RKO (cell line): Measurements from ENCODE around the gene DUSP22.
"Not testable (repeated sequence)": the region's sequence is repeated elsewhere in the genome, so short reads cannot be mapped to it uniquely, and the experiment has no call there.

Experiments used
- DNase-seq: peaks from one replicate; pipeline ENCODE4 v3.0.0-alpha.2; 2016; ENCODE audit warnings: low spot score

The DUSP22 gene

GRCh38 chr6:365835-366234, 73.5 kb downstream of the DUSP22 start:
- no peak for DNase-seq

- no peak for DNase-seq
Observed at GRCh38 chr6:366389-367297, 74.4 kb downstream of the DUSP22 start.

- DNase-seq, result no peak
Observed at GRCh38 chr6:367298-367794, 75.1 kb downstream of the DUSP22 start.

GRCh38 chr6:367891-368630, 75.8 kb downstream of the DUSP22 start:
- DNase-seq, result no peak

- DNase-seq, result no peak
Observed at GRCh38 chr6:369559-370431, 77.5 kb downstream of the DUSP22 start.

GRCh38 chr6:370555-370954, 78.3 kb downstream of the DUSP22 start:
- no peak for DNase-seq

- not testable (repeated sequence) for DNase-seq
Observed at GRCh38 chr6:371851-372250, 79.6 kb downstream of the DUSP22 start.

- no peak for DNase-seq
Observed at GRCh38 chr6:372336-372911, 80.1 kb downstream of the DUSP22 start.

- no peak for DNase-seq
Observed at GRCh38 chr6:373031-373430, 80.7 kb downstream of the DUSP22 start.

GRCh38 chr6:373773-374724, 81.8 kb downstream of the DUSP22 start:
- no peak for DNase-seq

- no peak for DNase-seq
Observed at GRCh38 chr6:374956-375355, 82.7 kb downstream of the DUSP22 start.

- DNase-seq, result no peak
Observed at GRCh38 chr6:376827-377640, 84.7 kb downstream of the DUSP22 start.

- not testable (repeated sequence) for DNase-seq
Observed at GRCh38 chr6:377641-378020, 85.3 kb downstream of the DUSP22 start.

GRCh38 chr6:378090-378957, 86.0 kb downstream of the DUSP22 start:
- DNase-seq, result no peak

GRCh38 chr6:378958-379409, 86.7 kb downstream of the DUSP22 start:
- no peak for DNase-seq

GRCh38 chr6:379410-380181, 87.3 kb downstream of the DUSP22 start:
- no peak for DNase-seq
